BLaER1 (cell line): ENCODE results near the gene PRSS53.

Experiments
- H3K27ac ChIP-seq: shearing (Covaris generic); formaldehyde crosslinking; 2 replicates; pipeline ENCODE4 v1.8.1; 2022
- H3K27me3 ChIP-seq: shearing (Covaris generic); formaldehyde crosslinking; 2 replicates; pipeline ENCODE4 v1.8.1; 2022
- H3K36me3 ChIP-seq: shearing (Covaris generic); formaldehyde crosslinking; 2 replicates; pipeline ENCODE4 v1.8.1; 2022
- H3K4me1 ChIP-seq: shearing (Covaris generic); formaldehyde crosslinking; 2 replicates; pipeline ENCODE4 v1.8.1; 2022
- H3K4me2 ChIP-seq: shearing (Covaris generic); formaldehyde crosslinking; 2 replicates; pipeline ENCODE4 v1.8.1; 2022
- H3K4me3 ChIP-seq: shearing (Covaris generic); formaldehyde crosslinking; 2 replicates; pipeline ENCODE4 v1.8.1; 2022
- H3K9ac ChIP-seq: shearing (Covaris generic); formaldehyde crosslinking; 2 replicates; pipeline ENCODE4 v1.8.1; 2022
- H3K9me3 ChIP-seq: shearing (Covaris generic); formaldehyde crosslinking; 2 replicates; pipeline ENCODE4 v1.8.1; 2022
- H4K20me1 ChIP-seq: shearing (Covaris generic); formaldehyde crosslinking; 2 replicates; pipeline ENCODE4 v1.8.1; 2022
- Cebpa-rat ChIP-seq: shearing (Covaris generic); IDR thresholded peaks from 2 replicates; pipeline ENCODE4 v1.8.1; 2022

The PRSS53 gene

GRCh38 chr16:31072540-31073141 lies 16.1 kb downstream of the PRSS53 start:
- H4K20me1 ChIP-seq: peaks cover 33% of the 10 kb centered on the region
- H3K4me3 ChIP-seq: peak overlapping the region; percentile 98
- peaks cover 24% of the 10 kb centered on the region for H3K36me3 ChIP-seq
- peak overlapping the region; percentile 99 for H3K27ac ChIP-seq
- no peaks in the 10 kb centered on the region for H3K27me3 ChIP-seq
- peak overlapping the region; percentile 98 for H3K4me2 ChIP-seq
- H3K4me1 ChIP-seq: peaks cover 29% of the 10 kb centered on the region
- TF ChIP-seq Cebpa-rat: no peak
- H3K9me3 ChIP-seq: no peaks in the 10 kb centered on the region
- peak overlapping the region; percentile 94 for H3K9ac ChIP-seq

GRCh38 chr16:31071861-31072260 lies 16.9 kb downstream of the PRSS53 start:
- TF ChIP-seq Cebpa-rat: no peak
- H3K4me3 ChIP-seq: peak overlapping the region; percentile 98
- H3K4me1 ChIP-seq: peaks cover 29% of the 10 kb centered on the region
- H3K36me3 ChIP-seq: peaks cover 24% of the 10 kb centered on the region
- H3K27me3 ChIP-seq: no peaks in the 10 kb centered on the region
- H3K4me2 ChIP-seq: peak overlapping the region; percentile 98
- H3K27ac ChIP-seq: peak overlapping the region; percentile 99
- H4K20me1 ChIP-seq: peaks cover 33% of the 10 kb centered on the region
- peak overlapping the region; percentile 94 for H3K9ac ChIP-seq
- no peaks in the 10 kb centered on the region for H3K9me3 ChIP-seq

- no peak overlapping the region for H3K9ac ChIP-seq
- H4K20me1 ChIP-seq: peaks cover 40% of the 10 kb centered on the region; the same call in 1 of the 2 replicates
- H3K27ac ChIP-seq: no peak overlapping the region
- H3K27me3 ChIP-seq: no peaks in the 10 kb centered on the region
- TF ChIP-seq Cebpa-rat: no peak
- peaks cover 44% of the 10 kb centered on the region for H3K36me3 ChIP-seq
- H3K4me1 ChIP-seq: peaks cover 37% of the 10 kb centered on the region
- H3K4me3 ChIP-seq: no peak overlapping the region
- H3K9me3 ChIP-seq: no peaks in the 10 kb centered on the region
- H3K4me2 ChIP-seq: no peak overlapping the region
These were observed 21.4 kb downstream of the PRSS53 start for GRCh38 chr16:31067342-31067741.

GRCh38 chr16:31064882-31065461 lies 23.8 kb downstream of the PRSS53 start:
- Histone ChIP-seq H3K4me2 (peak overlapping the region; percentile 62), H3K4me1 (peaks cover 25% of the 10 kb centered on the region), H3K27ac (peak overlapping the region; percentile 63), H3K4me3 (no peak overlapping the region), H3K36me3 (peaks cover 68% of the 10 kb centered on the region), H3K27me3 (no peaks in the 10 kb centered on the region), H3K9ac (peak overlapping the region; percentile 48), H4K20me1 (peaks cover 56% of the 10 kb centered on the region; the same call in 1 of the 2 replicates), H3K9me3 (no peaks in the 10 kb centered on the region)
- TF ChIP-seq Cebpa-rat: no peak

- H3K4me1 ChIP-seq: peaks cover 25% of the 10 kb centered on the region
- H3K4me2 ChIP-seq: peak overlapping the region; percentile 62
- H3K4me3 ChIP-seq: no peak overlapping the region
- peak overlapping the region; percentile 63 for H3K27ac ChIP-seq
- peaks cover 74% of the 10 kb centered on the region for H3K36me3 ChIP-seq
- no peak for TF ChIP-seq Cebpa-rat
- peak overlapping the region; percentile 48 for H3K9ac ChIP-seq
- peaks cover 56% of the 10 kb centered on the region; the same call in 1 of the 2 replicates for H4K20me1 ChIP-seq
- H3K27me3 ChIP-seq: no peaks in the 10 kb centered on the region
- H3K9me3 ChIP-seq: no peaks in the 10 kb centered on the region
These were observed 24.7 kb downstream of the PRSS53 start for GRCh38 chr16:31063843-31064611.

GRCh38 chr16:31063495-31063842 lies 25.3 kb downstream of the PRSS53 start:
- H3K36me3 ChIP-seq: peaks cover 80% of the 10 kb centered on the region
- H3K27me3 ChIP-seq: no peaks in the 10 kb centered on the region
- TF ChIP-seq Cebpa-rat: no peak
- no peak overlapping the region for H3K9ac ChIP-seq
- no peak overlapping the region for H3K27ac ChIP-seq
- no peak overlapping the region for H3K4me2 ChIP-seq
- peaks cover 25% of the 10 kb centered on the region for H3K4me1 ChIP-seq
- no peaks in the 10 kb centered on the region for H3K9me3 ChIP-seq
- H4K20me1 ChIP-seq: peaks cover 56% of the 10 kb centered on the region; the same call in 1 of the 2 replicates
- no peak overlapping the region for H3K4me3 ChIP-seq

- peaks cover 46% of the 10 kb centered on the region; the same call in 1 of the 2 replicates for H4K20me1 ChIP-seq
- no peak overlapping the region for H3K4me2 ChIP-seq
- H3K4me1 ChIP-seq: peaks cover 25% of the 10 kb centered on the region
- no peaks in the 10 kb centered on the region for H3K9me3 ChIP-seq
- H3K36me3 ChIP-seq: peaks cover 81% of the 10 kb centered on the region
- no peak overlapping the region for H3K4me3 ChIP-seq
- no peak for TF ChIP-seq Cebpa-rat
- no peak overlapping the region for H3K27ac ChIP-seq
- H3K27me3 ChIP-seq: no peaks in the 10 kb centered on the region
- no peak overlapping the region for H3K9ac ChIP-seq
These were observed 26.8 kb downstream of the PRSS53 start for GRCh38 chr16:31061813-31062440.

- Histone ChIP-seq H3K27ac (no peak overlapping the region), H3K4me3 (no peak overlapping the region), H3K4me1 (peaks cover 23% of the 10 kb centered on the region), H3K9me3 (no peaks in the 10 kb centered on the region), H4K20me1 (peaks cover 41% of the 10 kb centered on the region; the same call in 1 of the 2 replicates), H3K36me3 (peaks cover 75% of the 10 kb centered on the region), H3K9ac (no peak overlapping the region), H3K27me3 (no peaks in the 10 kb centered on the region), H3K4me2 (no peak overlapping the region)
- no peak for TF ChIP-seq Cebpa-rat
These were observed 27.5 kb downstream of the PRSS53 start for GRCh38 chr16:31061126-31061812.

- TF ChIP-seq Cebpa-rat: no peak
- peaks cover 29% of the 10 kb centered on the region for H3K36me3 ChIP-seq
- H3K4me3 ChIP-seq: no peak overlapping the region
- H3K9ac ChIP-seq: no peak overlapping the region
- no peaks in the 10 kb centered on the region for H3K4me1 ChIP-seq
- H3K27me3 ChIP-seq: no peaks in the 10 kb centered on the region
- H4K20me1 ChIP-seq: no peaks in the 10 kb centered on the region
- no peaks in the 10 kb centered on the region for H3K9me3 ChIP-seq
- no peak overlapping the region for H3K4me2 ChIP-seq
- no peak overlapping the region for H3K27ac ChIP-seq
These were observed 33.1 kb downstream of the PRSS53 start for GRCh38 chr16:31055613-31056012.
